Loucy (cell line): ENCODE results near the gene RXRG.

Experiments
- H2AFZ ChIP-seq: fragments of 200-600 bp; sonication (generic); 2 replicates; pipeline ENCODE4 v1.6.0; 2016; ENCODE audit warnings: antibody characterized with exemption, mild to moderate bottlenecking, low read length, moderate library complexity
- H3F3A ChIP-seq: fragments of 200-600 bp; 2 replicates; pipeline ENCODE4 v1.6.0; 2016; ENCODE audit warnings: antibody characterized with exemption, low read depth, mild to moderate bottlenecking
- H3K27me3 ChIP-seq: fragments of 200-600 bp; sonication (generic); 2 replicates; pipeline ENCODE4 v1.6.1; 2014; ENCODE audit warnings: low read length, mild to moderate bottlenecking; ENCODE audit not compliant: insufficient read depth, poor library complexity, severe bottlenecking
- H3K36me3 ChIP-seq: fragments of 200-600 bp; sonication (generic); 2 replicates; pipeline ENCODE4 v1.6.1; 2016; ENCODE audit warnings: low read length; ENCODE audit not compliant: insufficient read depth
- H3K4me1 ChIP-seq: fragments of 200-600 bp; sonication (generic); 2 replicates; pipeline ENCODE4 v1.5.1; 2014; ENCODE audit warnings: low read length, mild to moderate bottlenecking; ENCODE audit not compliant: insufficient read depth, poor library complexity, severe bottlenecking
- H3K4me2 ChIP-seq: fragments of 200-600 bp; sonication (generic); 2 replicates; pipeline ENCODE4 v1.6.0; 2014; ENCODE audit warnings: antibody characterized with exemption, low read length, low read depth, mild to moderate bottlenecking; ENCODE audit not compliant: poor library complexity, severe bottlenecking
- H3K4me3 ChIP-seq: fragments of 200-600 bp; sonication (generic); 2 replicates; pipeline ENCODE4 v1.5.1; 2014; ENCODE audit warnings: low read length, mild to moderate bottlenecking, mixed read lengths; ENCODE audit not compliant: poor library complexity, severe bottlenecking
- H3K79me2 ChIP-seq: fragments of 200-600 bp; sonication (generic); 2 replicates; pipeline ENCODE4 v1.6.1; 2014; ENCODE audit warnings: low read length; ENCODE audit not compliant: insufficient read depth
- H3K9ac ChIP-seq: fragments of 200-600 bp; sonication (generic); 2 replicates; pipeline ENCODE4 v1.6.0; 2014; ENCODE audit warnings: mild to moderate bottlenecking, low read depth, low read length, moderate library complexity; ENCODE audit not compliant: poor library complexity, severe bottlenecking
- H3K9me2 ChIP-seq: fragments of 200-600 bp; sonication (generic); replicated peaks from 2 replicates; pipeline ENCODE4 v1.6.1; 2016; ENCODE audit warnings: low read depth, low read length, mixed read lengths
- H3K9me3 ChIP-seq: fragments of 200-600 bp; sonication (generic); 2 replicates; pipeline ENCODE4 v1.6.1; 2014; ENCODE audit warnings: mild to moderate bottlenecking, antibody characterized with exemption, low read length, low read depth; ENCODE audit not compliant: insufficient read depth
- H4K20me1 ChIP-seq: fragments of 200-600 bp; sonication (generic); 2 replicates; pipeline ENCODE4 v1.6.0; 2014; ENCODE audit warnings: antibody characterized with exemption, low read length, mild to moderate bottlenecking; ENCODE audit not compliant: insufficient read depth, poor library complexity, severe bottlenecking
- EZH2phosphoT487 ChIP-seq: fragments of 200-600 bp; IDR thresholded peaks from 2 replicates; pipeline ENCODE4 v1.6.1; 2018; ENCODE audit warnings: antibody characterized with exemption, mild to moderate bottlenecking, moderate library complexity, borderline replicate concordance
- TF ChIP-seq, protein P1 (sequence below): fragments of 200-600 bp; sonication (generic); conservative IDR thresholded peaks from 2 replicates; pipeline ENCODE4 v1.5.1; 2014; ENCODE audit warnings: mild to moderate bottlenecking, antibody characterized with exemption, low read length

Gene RXRG

DNA sequence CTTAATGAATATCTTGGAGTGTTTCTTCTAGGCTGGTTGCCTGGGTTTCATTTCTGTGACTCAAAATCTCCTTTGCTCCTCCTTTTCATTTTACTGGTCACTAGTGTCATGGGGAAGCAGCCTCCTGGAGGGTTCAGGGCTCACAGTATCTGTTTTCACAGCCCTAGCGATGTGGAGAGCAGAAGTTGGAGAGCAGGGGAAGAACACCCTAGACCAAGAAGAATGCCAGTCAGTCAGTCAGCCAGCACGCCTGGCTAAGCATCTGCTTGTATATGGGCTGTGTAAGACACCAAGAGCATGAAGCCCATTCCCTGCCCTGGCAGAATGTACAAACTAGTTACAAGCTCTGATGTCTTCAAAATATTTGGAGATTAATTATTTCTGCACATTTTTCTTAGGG lies 7.9 kb downstream of the RXRG start:
- H3K4me3 ChIP-seq: no peak overlapping the region
- H4K20me1 ChIP-seq: no peaks in the 10 kb centered on the region
- no peak overlapping the region for H3K9ac ChIP-seq
- no peak for TF ChIP-seq EZH2phosphoT487
- TF ChIP-seq, protein P1, sequence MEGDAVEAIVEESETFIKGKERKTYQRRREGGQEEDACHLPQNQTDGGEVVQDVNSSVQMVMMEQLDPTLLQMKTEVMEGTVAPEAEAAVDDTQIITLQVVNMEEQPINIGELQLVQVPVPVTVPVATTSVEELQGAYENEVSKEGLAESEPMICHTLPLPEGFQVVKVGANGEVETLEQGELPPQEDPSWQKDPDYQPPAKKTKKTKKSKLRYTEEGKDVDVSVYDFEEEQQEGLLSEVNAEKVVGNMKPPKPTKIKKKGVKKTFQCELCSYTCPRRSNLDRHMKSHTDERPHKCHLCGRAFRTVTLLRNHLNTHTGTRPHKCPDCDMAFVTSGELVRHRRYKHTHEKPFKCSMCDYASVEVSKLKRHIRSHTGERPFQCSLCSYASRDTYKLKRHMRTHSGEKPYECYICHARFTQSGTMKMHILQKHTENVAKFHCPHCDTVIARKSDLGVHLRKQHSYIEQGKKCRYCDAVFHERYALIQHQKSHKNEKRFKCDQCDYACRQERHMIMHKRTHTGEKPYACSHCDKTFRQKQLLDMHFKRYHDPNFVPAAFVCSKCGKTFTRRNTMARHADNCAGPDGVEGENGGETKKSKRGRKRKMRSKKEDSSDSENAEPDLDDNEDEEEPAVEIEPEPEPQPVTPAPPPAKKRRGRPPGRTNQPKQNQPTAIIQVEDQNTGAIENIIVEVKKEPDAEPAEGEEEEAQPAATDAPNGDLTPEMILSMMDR: no peak
- H3K27me3 ChIP-seq: no peaks in the 10 kb centered on the region
- H3K36me3 ChIP-seq: no peaks in the 10 kb centered on the region
- no peaks in the 10 kb centered on the region for H3K9me2 ChIP-seq
- no peaks in the 10 kb centered on the region for H3K79me2 ChIP-seq
- no peaks in the 10 kb centered on the region for H3K9me3 ChIP-seq
- no peaks in the 10 kb centered on the region for H3K4me1 ChIP-seq
- H2AFZ ChIP-seq: no peak overlapping the region
- H3K4me2 ChIP-seq: no peak overlapping the region
- no peaks in the 10 kb centered on the region for H3F3A ChIP-seq

DNA sequence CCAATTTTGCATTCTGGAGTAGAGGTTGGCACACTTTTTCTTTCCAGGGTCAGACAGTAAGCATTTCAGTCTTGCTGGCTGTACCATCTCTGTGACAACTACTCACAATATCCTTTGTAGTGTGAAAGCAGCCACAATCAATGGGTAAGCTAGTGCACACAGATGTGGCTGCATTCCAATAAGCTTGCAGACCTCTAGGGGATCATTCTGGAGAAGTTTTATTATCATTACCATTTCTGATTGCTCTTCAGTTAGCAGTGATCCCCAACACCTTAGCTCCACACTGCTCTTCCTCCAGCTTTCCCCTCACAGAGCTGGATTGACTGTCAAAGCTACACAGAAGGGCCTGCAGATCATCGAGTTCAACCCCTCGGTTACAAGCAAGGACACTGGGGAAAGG lies 9.1 kb downstream of the RXRG start:
- Histone ChIP-seq H4K20me1 (no peaks in the 10 kb centered on the region), H3K27me3 (no peaks in the 10 kb centered on the region), H3K9me2 (no peaks in the 10 kb centered on the region), H3K9ac (no peak overlapping the region), H3K36me3 (no peaks in the 10 kb centered on the region), H3K79me2 (no peaks in the 10 kb centered on the region), H3K4me1 (no peaks in the 10 kb centered on the region), H3K4me3 (no peak overlapping the region), H3K4me2 (no peak overlapping the region), H2AFZ (no peak overlapping the region), H3K9me3 (no peaks in the 10 kb centered on the region), H3F3A (no peaks in the 10 kb centered on the region)
- TF ChIP-seq, protein P1: no peak
- TF ChIP-seq EZH2phosphoT487: no peak

GRCh38 chr1:165434281-165434680 lies 10.6 kb downstream of the RXRG start:
- Histone ChIP-seq H2AFZ (no peak overlapping the region), H3K79me2 (no peaks in the 10 kb centered on the region), H3K9me2 (no peaks in the 10 kb centered on the region), H3K27me3 (no peaks in the 10 kb centered on the region), H3K4me3 (no peak overlapping the region), H3K9ac (no peak overlapping the region), H3F3A (no peaks in the 10 kb centered on the region), H3K36me3 (no peaks in the 10 kb centered on the region), H3K9me3 (no peaks in the 10 kb centered on the region), H3K4me2 (no peak overlapping the region), H3K4me1 (no peaks in the 10 kb centered on the region), H4K20me1 (no peaks in the 10 kb centered on the region)
- TF ChIP-seq EZH2phosphoT487: no peak
- TF ChIP-seq, protein P1: no peak
